Astrocyte of the hippocampus (primary cell): ENCODE results near the gene CKAP2L.
A peak's percentile ranks its signal among the peaks of the same experiment; 100 is the strongest.

ENCODE experiments used
- DNase-seq: peaks from one replicate; pipeline ENCODE4 v3.0.0; 2011; ENCODE audit warnings: low read depth, low spot score

Gene CKAP2L, protein sequence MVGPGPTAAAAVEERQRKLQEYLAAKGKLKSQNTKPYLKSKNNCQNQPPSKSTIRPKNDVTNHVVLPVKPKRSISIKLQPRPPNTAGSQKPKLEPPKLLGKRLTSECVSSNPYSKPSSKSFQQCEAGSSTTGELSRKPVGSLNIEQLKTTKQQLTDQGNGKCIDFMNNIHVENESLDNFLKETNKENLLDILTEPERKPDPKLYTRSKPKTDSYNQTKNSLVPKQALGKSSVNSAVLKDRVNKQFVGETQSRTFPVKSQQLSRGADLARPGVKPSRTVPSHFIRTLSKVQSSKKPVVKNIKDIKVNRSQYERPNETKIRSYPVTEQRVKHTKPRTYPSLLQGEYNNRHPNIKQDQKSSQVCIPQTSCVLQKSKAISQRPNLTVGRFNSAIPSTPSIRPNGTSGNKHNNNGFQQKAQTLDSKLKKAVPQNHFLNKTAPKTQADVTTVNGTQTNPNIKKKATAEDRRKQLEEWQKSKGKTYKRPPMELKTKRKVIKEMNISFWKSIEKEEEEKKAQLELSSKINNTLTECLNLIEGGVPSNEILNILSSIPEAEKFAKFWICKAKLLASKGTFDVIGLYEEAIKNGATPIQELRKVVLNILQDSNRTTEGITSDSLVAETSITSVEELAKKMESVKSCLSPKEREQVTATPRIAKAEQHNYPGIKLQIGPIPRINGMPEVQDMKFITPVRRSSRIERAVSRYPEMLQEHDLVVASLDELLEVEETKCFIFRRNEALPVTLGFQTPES

DNA sequence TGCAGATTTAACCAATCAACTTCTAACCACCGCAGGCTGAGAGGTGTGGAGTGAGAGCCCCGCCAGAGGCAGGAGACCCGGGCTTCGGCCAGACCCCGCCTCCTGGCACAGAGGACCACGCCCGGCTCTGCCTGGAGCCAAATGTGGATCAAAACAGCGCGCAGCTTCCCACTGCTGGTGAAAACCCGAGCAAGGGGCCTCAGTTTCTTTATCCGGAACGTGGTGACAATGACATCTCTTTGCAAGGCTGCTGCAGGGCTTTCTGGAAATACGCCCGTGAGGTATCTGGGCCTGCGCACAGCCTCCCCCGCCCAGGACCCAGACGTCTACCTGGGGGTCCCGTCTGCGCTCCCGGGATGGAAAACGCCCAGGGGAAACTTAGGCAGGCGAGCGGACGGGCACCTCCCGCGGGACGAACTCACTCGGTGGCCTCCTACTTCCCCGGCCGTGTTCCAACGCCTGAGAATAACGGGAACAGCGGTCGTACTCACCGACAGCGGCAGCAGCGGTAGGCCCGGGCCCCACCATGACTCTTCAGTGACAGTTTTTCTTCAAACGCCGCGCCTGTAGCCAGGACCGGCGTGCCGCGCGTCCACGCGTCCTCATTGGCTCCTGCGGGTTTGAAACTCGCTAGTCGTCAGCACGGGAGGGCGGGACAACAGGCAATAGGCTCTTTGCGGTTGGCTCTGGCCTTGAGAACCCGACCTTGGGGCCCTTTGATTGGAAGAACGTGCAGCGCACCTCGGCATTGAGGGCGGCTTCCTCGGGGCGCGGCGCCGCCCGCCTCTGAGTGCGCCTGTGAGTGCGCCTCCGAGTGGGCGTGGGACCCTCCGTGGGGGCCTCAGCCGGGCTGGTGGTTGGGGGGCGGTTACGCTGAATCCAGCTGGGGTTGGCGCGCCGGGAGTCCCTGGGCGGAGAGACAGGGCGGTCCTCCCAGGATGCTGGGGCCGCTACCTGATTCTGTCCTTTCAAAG lies at the start of gene CKAP2L:
Gene CKAP2L (minus strand): TSS at position 539 of the 974 bp plus-strand sequence. CDS start 11 bp downstream, at position 528.
- peak; percentile 99 for DNase-seq

GRCh38 chr2:112813280-112813966 lies 49.0 kb upstream of the CKAP2L start:
- DNase-seq: no peak

DNA sequence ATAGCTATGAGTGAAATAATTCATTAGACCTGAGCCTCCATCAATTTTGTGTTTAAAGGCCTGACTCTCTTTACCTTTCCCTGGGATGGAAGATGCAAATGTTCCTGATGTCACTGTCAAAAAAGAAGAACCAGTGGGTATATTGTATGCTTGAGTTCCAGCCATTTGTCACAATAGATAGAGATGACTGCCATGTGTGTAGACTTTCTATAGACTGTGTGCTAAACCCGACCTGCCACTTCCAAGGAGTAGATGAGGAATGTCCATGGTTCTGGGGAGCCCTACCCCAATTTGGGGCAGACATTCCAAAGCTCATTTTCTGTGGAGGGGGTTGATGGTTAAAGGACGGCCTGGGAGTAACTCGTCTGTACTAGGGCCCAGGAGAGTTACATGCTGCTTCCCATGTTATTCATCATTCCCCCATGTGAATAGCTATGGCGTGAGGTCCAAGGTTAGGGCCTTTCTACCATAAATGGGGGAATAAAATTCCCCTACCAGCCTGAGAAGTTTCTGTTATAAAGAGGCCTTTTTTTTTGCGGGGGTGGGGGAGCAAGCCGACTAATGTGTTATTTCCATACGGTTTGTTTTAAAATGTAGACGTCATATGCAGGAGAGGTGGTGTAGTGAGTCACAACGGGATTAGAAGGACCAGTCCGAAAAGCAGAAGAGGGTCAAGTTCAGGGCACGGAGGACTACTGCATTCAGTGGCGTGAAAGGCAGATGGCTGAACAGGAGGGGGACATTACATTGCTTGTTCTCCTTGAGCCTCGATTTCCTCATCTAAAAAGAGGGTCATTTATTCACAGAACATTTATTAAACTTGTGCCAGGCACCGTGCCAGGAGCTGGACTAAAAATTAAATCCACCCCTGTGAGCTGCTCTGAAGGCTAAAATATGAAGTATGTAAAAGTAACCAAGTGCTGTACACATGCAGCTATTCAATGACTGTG lies 48.2 kb upstream of the CKAP2L start:
- DNase-seq: peak; percentile 41

GRCh38 chr2:112811841-112812306 lies 47.5 kb upstream of the CKAP2L start:
- peak; percentile 55 for DNase-seq

DNA sequence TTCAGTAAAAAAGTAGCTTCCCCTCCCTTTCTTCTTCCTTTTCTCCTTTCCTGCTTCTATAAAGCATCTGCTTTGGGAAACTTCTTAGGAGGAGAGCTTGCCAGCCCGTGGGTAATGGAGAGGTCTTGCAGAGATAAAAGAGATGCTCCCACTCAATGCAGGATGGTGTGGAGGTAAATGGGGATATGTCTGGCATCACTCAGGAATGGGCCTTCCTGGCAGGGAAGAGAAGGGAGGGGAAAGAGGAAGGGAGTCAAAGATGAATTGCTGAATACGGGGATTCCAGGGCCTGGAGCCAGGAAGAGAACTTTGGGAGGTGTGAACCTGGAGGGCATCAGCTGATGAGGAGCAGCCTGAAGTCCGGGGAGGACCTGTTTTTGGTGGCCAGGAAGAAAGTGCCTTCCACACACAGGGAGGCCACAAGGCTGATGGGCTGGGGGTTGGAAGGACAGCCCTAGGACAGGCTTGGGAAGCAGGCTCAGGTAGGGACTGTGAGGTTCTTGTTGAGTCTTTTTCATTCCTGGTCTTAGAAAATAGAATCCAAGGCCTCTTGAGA lies 46.9 kb upstream of the CKAP2L start:
- DNase-seq: no peak

DNA sequence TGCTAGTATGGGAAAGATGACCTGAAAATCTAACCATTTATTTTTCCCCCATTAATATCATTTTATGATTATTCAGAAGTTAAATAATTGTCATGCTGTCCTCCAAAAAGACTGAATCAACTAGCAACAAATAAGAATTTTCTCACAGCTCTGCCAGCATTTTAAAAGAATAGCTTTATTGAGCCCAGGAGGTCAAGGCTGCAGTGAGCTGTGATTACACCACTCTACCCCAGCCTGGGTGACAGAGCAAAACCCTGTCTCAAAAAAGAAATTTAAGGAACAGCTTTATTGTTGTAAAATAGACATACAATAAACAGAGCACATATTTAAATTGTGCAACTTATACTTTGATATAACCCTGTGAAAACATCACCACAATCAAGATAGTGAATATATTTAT lies 44.7 kb upstream of the CKAP2L start:
- no peak for DNase-seq

DNA sequence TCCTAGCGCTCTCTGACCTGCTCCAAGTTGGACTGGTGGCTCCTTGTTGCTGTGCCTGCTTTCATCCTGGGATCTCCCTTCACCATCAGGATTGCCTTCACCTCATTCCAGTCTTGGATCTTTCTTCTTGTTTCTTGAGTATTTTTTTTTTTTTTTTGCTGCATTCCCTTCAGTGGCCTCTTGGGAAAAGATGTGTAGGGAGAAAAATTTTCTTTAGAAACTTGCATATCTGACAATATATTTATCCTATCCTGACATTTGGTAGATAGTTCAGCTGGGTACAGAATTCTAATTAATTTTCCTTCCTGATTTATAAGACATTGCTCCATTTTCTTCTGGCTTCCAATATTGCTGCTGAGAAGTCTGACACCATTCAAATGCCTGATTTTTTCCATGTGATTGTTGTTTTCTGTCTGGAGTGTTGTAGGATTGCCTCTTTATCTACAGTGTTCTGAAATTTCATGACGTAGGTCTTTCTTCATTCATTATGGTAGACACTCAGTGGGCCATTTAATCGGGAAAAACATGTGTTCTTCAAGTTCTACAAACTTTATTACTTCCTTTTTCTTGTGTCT lies 42.9 kb upstream of the CKAP2L start:
- DNase-seq: no peak

DNA sequence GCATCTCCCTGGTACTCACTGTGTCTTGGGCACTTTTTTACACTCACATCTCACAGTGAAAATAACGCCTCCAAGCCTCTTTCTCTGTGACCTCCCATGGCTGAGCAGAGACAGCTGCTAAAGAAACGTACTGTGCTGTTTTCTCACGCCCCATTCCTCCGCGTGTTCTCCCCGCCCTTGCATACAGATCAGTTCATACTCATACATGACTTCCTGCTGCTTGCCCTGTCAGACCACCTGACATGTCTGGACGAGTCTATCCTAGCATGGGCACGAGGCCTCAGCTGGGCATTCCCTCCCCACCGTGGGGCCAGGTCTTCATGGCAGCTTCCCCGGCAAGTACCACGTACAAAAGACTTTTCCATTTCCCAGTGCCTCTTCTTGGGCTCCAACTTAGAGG lies 41.1 kb upstream of the CKAP2L start:
- DNase-seq: no peak

DNA sequence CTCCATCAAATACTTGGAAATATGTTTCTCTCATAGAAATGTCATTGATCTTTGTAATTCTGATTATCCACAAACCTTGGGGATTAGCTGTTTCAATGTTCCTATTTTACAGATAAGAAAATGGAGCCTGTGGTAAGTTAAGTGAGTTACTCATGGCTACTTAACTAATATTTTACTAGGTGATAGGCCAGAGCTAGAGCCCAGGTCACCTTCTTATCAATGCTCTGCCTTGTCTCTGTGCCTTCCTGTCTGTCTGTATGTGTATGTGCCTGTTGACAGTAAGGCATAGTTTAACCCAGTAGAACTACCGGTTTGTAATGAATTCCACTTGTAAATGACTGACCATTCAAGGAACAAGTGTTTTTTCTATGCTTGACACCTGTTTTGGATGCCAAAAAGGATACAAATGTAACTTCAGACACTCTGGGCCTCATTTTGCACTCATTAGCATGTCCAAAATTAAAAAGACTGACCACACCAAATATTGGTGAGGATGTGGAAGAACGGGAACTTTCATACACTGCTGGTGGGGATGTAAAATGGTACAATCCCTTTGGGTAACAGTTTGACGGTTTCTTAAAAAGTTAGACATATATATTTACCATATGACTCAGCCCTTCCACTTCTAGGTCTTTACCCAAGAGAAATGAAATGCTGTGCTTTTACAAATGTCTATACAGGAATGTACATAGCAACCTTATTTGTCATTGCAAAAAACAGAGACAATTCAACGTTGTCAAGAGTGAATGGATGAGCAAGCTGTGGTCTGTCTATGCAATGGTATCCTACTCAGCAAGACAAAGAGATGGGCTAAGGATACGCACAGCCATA lies 39.5 kb upstream of the CKAP2L start:
- DNase-seq: peak; percentile 11

DNA sequence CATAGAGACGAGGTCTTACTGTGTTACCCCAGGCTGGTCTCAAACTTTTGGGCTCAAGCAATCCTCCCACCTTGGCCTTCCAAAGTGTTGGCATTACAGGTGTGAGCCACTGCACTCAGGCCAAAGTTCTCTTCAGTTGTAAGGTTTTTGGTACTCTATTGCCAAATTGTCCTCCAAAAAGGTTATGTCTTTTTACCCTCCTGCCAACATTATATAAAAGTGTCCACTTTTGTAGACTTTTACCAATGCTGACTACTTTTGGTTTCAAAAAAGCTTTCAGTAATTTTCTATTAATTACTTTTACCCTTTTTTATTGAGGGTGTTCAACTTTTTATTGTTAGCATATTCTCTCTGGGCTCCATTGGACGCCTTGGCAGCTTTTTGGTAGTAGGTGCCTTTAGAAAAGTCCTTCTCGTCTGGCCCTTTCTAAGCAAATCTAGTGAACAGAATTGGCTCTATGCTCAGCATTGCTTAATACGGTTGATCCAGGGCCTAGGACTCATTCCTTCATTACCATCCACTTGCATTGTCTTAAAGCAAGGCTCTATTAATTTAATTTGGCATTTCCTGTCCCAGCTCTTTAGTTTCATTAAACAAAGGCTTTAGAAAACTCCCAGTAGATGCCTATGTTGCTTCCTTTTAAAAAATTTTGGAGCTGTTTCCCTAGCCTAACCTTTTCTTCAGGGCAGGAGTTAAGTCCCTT lies 36.6 kb upstream of the CKAP2L start:
- DNase-seq: no peak

- DNase-seq: no peak
Measured at GRCh38 chr2:112798979-112799975, 34.9 kb upstream of the CKAP2L start.

DNA sequence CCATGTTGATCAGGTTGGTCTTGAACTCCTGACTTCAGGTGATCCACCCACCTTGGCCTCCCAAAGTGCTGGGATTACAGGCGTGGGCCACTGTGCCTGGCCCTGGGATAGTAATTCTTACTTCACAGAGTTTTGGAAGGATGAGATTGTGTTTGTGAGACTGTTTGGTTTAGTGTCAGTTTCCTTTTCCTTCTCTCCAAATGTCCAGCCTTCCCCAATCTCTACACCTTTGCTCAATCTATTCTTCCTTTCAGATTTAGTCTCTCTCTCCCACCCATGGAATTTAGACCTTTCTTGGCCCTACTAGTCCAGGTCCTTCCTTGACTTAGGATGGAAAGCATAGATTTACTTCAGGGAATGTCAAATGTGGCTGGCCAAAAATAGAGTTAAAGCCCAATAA lies 32.1 kb upstream of the CKAP2L start:
- no peak for DNase-seq

DNA sequence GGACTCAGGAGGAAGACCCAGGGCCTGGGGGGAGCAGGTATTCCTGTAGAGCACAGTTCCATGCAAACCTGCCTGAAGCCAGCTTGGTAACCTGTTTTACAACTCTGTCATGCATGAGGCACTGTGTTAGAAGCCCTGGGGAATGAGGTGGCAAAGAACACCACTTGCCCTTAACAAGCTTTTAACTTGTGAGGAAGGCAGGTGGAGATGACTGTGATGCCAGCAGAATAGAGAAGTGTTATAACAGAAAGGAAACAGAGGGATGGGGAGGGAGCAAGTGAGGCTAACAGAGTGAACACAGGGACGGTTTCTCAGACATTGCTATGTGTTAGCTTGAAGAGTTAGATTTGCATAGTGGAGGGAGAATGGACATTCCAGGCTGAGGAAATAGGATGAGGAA lies 31.4 kb upstream of the CKAP2L start:
- DNase-seq: no peak

GRCh38 chr2:112794841-112795240 lies 30.4 kb upstream of the CKAP2L start:
- DNase-seq: no peak

DNA sequence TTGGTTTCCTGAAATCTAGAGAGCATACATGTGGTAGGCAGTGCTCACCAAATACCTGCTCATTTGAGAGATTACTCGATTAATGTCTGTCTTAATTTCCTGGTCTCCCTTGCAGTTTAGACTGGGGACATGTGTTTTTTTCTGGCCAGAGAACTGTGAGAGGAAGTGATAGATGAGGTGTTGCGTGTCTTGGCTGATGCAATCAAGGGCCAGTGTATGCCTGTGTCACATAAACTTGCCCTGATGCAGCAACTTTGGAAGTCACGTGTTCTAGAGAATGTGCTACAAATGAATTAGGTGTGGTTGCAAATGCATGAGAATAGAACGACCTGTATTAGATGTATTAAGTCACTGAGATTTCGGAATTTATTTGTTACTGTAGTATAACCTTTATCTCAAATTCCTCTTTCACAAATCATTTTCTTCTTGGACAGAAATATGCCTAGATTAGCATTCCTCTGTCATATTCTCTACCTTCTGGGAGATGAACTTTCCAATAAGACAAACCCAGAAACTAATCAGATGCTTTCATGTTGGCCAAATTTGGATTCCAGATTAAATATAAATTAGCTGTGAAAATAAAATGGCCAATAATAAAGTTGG lies 29.8 kb upstream of the CKAP2L start:
- no peak for DNase-seq

DNA sequence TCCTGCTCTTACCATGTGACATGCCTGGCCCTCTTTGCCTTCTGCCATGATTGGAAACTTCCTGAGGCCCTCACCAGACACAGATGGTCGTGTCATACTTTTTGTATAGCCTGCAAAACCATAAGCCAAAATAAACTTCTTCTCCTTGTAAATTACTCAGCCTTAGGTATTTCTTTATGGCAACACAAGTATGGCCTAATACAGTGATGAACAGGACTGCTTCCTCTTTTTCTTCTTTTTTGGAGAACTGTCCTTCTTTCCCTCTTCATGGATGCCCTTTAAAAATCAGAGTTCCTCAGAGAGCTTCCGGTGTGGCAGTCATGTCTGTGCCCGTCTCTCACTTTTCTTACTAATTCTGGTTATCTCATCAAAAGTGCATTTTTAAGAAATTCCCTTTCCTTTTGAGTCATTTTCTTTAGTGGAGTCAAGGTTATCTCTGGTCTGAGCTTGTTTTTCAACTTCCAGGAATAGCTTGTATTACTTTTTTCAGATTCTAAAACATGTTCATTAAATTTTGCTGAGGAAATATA lies 29.1 kb upstream of the CKAP2L start:
- DNase-seq: no peak
